Loucy (cell line): ENCODE results near the gene CDH4.

Source experiments
- H2AFZ ChIP-seq: fragments of 200-600 bp; sonication (generic); 2 replicates; pipeline ENCODE4 v1.6.0; 2016; ENCODE audit warnings: antibody characterized with exemption, mild to moderate bottlenecking, low read length, moderate library complexity
- H3F3A ChIP-seq: fragments of 200-600 bp; 2 replicates; pipeline ENCODE4 v1.6.0; 2016; ENCODE audit warnings: antibody characterized with exemption, low read depth, mild to moderate bottlenecking
- H3K27me3 ChIP-seq: fragments of 200-600 bp; sonication (generic); 2 replicates; pipeline ENCODE4 v1.6.1; 2014; ENCODE audit warnings: low read length, mild to moderate bottlenecking; ENCODE audit not compliant: insufficient read depth, poor library complexity, severe bottlenecking
- H3K36me3 ChIP-seq: fragments of 200-600 bp; sonication (generic); 2 replicates; pipeline ENCODE4 v1.6.1; 2016; ENCODE audit warnings: low read length; ENCODE audit not compliant: insufficient read depth
- H3K4me1 ChIP-seq: fragments of 200-600 bp; sonication (generic); 2 replicates; pipeline ENCODE4 v1.5.1; 2014; ENCODE audit warnings: low read length, mild to moderate bottlenecking; ENCODE audit not compliant: insufficient read depth, poor library complexity, severe bottlenecking
- H3K4me2 ChIP-seq: fragments of 200-600 bp; sonication (generic); 2 replicates; pipeline ENCODE4 v1.6.0; 2014; ENCODE audit warnings: antibody characterized with exemption, low read length, low read depth, mild to moderate bottlenecking; ENCODE audit not compliant: poor library complexity, severe bottlenecking
- H3K4me3 ChIP-seq: fragments of 200-600 bp; sonication (generic); 2 replicates; pipeline ENCODE4 v1.5.1; 2014; ENCODE audit warnings: low read length, mild to moderate bottlenecking, mixed read lengths; ENCODE audit not compliant: poor library complexity, severe bottlenecking
- H3K79me2 ChIP-seq: fragments of 200-600 bp; sonication (generic); 2 replicates; pipeline ENCODE4 v1.6.1; 2014; ENCODE audit warnings: low read length; ENCODE audit not compliant: insufficient read depth
- H3K9ac ChIP-seq: fragments of 200-600 bp; sonication (generic); 2 replicates; pipeline ENCODE4 v1.6.0; 2014; ENCODE audit warnings: mild to moderate bottlenecking, low read depth, low read length, moderate library complexity; ENCODE audit not compliant: poor library complexity, severe bottlenecking
- H3K9me2 ChIP-seq: fragments of 200-600 bp; sonication (generic); replicated peaks from 2 replicates; pipeline ENCODE4 v1.6.1; 2016; ENCODE audit warnings: low read depth, low read length, mixed read lengths
- H3K9me3 ChIP-seq: fragments of 200-600 bp; sonication (generic); 2 replicates; pipeline ENCODE4 v1.6.1; 2014; ENCODE audit warnings: mild to moderate bottlenecking, antibody characterized with exemption, low read length, low read depth; ENCODE audit not compliant: insufficient read depth
- H4K20me1 ChIP-seq: fragments of 200-600 bp; sonication (generic); 2 replicates; pipeline ENCODE4 v1.6.0; 2014; ENCODE audit warnings: antibody characterized with exemption, low read length, mild to moderate bottlenecking; ENCODE audit not compliant: insufficient read depth, poor library complexity, severe bottlenecking
- EZH2phosphoT487 ChIP-seq: fragments of 200-600 bp; IDR thresholded peaks from 2 replicates; pipeline ENCODE4 v1.6.1; 2018; ENCODE audit warnings: antibody characterized with exemption, mild to moderate bottlenecking, moderate library complexity, borderline replicate concordance
- TF ChIP-seq, protein P1 (sequence below): fragments of 200-600 bp; sonication (generic); conservative IDR thresholded peaks from 2 replicates; pipeline ENCODE4 v1.5.1; 2014; ENCODE audit warnings: mild to moderate bottlenecking, antibody characterized with exemption, low read length

CDH4 gene

DNA sequence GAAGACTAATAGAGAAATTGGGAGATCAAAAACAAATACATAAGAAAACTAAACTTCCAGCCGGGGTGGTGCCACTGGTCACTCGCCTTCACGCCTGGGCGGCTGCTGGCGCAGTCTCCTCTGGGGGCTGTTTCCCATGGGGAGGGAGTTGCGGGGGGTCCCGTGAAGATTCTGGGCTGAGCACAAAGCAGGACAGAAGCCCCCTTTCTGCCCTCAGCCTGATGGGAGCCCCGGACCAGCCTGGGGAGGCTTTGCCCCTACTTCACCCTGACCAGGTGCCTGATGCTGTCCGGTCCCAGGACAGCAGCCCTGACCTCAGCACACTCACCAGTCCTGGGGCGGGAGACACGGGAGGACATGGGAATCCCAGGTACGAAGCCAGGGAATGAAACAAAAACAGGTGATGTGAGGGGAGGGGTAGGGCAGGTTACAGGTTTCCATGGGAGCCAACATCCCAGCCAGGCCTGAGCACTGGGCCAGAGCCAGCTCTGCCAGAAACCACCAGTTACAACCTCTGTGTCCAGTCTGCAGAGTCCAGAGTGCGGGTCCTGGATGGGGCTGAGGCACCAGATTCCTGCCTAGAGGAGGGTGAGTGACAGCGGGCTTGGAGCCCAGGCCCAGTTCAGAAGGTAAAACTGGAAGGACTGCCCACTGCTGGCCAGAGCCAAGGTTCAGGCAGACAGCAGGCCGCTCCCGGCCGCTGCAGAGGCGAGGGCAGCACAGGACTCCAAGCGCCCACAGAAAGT, 487.2 kb downstream of the CDH4 start:
- Histone ChIP-seq H3K9me3 (no peaks in the 10 kb centered on the region), H2AFZ (no peak overlapping the region), H3K79me2 (no peaks in the 10 kb centered on the region), H3K4me2 (no peak overlapping the region), H3K4me1 (no peaks in the 10 kb centered on the region), H3K4me3 (no peak overlapping the region), H3F3A (no peaks in the 10 kb centered on the region), H3K9ac (no peak overlapping the region), H4K20me1 (no peaks in the 10 kb centered on the region), H3K9me2 (no peaks in the 10 kb centered on the region), H3K27me3 (no peaks in the 10 kb centered on the region), H3K36me3 (no peaks in the 10 kb centered on the region; the same call in 1 of the 2 replicates)
- no peak for TF ChIP-seq EZH2phosphoT487
- TF ChIP-seq, protein P1, sequence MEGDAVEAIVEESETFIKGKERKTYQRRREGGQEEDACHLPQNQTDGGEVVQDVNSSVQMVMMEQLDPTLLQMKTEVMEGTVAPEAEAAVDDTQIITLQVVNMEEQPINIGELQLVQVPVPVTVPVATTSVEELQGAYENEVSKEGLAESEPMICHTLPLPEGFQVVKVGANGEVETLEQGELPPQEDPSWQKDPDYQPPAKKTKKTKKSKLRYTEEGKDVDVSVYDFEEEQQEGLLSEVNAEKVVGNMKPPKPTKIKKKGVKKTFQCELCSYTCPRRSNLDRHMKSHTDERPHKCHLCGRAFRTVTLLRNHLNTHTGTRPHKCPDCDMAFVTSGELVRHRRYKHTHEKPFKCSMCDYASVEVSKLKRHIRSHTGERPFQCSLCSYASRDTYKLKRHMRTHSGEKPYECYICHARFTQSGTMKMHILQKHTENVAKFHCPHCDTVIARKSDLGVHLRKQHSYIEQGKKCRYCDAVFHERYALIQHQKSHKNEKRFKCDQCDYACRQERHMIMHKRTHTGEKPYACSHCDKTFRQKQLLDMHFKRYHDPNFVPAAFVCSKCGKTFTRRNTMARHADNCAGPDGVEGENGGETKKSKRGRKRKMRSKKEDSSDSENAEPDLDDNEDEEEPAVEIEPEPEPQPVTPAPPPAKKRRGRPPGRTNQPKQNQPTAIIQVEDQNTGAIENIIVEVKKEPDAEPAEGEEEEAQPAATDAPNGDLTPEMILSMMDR = no peak

DNA sequence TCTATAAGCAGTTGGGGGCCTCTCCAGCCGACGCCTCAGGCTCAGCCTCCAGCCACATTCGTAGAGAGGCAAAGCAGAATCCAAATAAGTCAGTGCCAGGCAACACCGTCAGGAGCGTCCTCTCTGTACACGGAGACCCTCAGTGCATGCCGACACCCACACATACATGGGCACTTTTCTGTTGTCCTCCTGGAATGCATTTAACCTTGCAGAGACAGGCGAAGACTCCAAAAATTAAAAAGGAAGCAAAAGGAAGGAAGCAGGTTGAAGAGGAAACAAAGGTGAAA, 487.7 kb downstream of the CDH4 start:
- no peaks in the 10 kb centered on the region for H3K9me2 ChIP-seq
- H3K9ac ChIP-seq = no peak overlapping the region
- no peaks in the 10 kb centered on the region for H4K20me1 ChIP-seq
- H3K27me3 ChIP-seq = no peaks in the 10 kb centered on the region
- no peaks in the 10 kb centered on the region for H3F3A ChIP-seq
- H3K4me2 ChIP-seq = no peak overlapping the region
- no peak overlapping the region for H2AFZ ChIP-seq
- no peaks in the 10 kb centered on the region; the same call in 1 of the 2 replicates for H3K36me3 ChIP-seq
- H3K79me2 ChIP-seq = no peaks in the 10 kb centered on the region
- no peaks in the 10 kb centered on the region for H3K9me3 ChIP-seq
- TF ChIP-seq EZH2phosphoT487 = no peak
- TF ChIP-seq, protein P1 = no peak
- H3K4me1 ChIP-seq = no peaks in the 10 kb centered on the region
- H3K4me3 ChIP-seq = no peak overlapping the region

DNA sequence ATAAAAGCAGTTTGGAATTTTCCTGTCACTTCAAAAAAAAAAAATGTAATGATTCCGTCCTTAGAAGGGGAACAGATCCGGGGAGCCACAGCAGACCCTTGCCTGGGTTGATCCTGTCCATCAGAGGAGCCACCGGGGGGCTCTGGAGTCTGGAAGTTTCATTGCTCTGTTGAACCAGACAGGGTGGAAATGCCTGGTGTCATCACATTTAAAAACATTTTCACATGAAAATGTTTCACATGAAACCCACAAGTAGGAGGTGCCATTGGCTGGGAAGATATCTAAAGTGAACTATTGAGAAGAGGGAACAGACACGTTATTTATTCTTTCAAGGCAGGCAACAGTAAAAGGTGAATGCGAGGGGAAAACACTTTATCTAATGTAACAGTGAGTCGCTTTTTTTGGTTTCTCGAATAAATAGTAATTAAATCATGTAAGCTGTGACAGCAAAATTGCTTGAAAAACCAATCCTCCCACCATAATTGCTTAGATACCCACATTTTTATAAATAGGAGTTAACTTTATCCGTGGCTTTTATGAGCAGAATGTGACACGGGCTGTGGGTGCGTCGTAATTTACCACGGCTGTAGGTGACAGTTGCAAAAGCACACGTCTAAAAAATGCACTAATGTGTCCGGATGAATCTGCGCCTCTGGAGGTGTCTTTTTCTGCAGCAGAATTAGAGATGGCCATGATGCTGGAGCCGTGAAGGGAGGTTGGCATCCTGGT, 490.2 kb downstream of the CDH4 start:
- no peaks in the 10 kb centered on the region for H3F3A ChIP-seq
- no peaks in the 10 kb centered on the region for H3K4me1 ChIP-seq
- no peaks in the 10 kb centered on the region for H4K20me1 ChIP-seq
- H3K36me3 ChIP-seq = no peaks in the 10 kb centered on the region; the same call in 1 of the 2 replicates
- no peak for TF ChIP-seq EZH2phosphoT487
- TF ChIP-seq, protein P1 = peak; percentile 48
- H3K9me3 ChIP-seq = no peaks in the 10 kb centered on the region
- no peak overlapping the region for H3K4me3 ChIP-seq
- no peak overlapping the region for H2AFZ ChIP-seq
- no peaks in the 10 kb centered on the region for H3K9me2 ChIP-seq
- no peaks in the 10 kb centered on the region for H3K27me3 ChIP-seq
- no peaks in the 10 kb centered on the region for H3K79me2 ChIP-seq
- no peak overlapping the region for H3K9ac ChIP-seq
- no peak overlapping the region for H3K4me2 ChIP-seq
